Nephron (organoid): ENCODE measurements around the gene TRIM52.
A peak's percentile ranks its signal among the peaks of the same experiment; 100 is the strongest.
"Not testable (repeated sequence)": the region's sequence is repeated elsewhere in the genome, so short reads cannot be mapped to it uniquely, and the experiment has no call there.

Source experiments
- H3K27ac Mint-ChIP-seq, 3 experiments: 2 replicates each; pipeline ENCODE4 v1.8.0; 2020; ENCODE audit warnings: mixed read lengths in 3 of 3, mild to moderate bottlenecking in 2 of 3, moderate library complexity in 1 of 3
- H3K27me3 Mint-ChIP-seq: 2 replicates; pipeline ENCODE4 v1.8.0; 2021; ENCODE audit warnings: low read depth, mild to moderate bottlenecking, moderate library complexity, mixed read lengths
- H3K36me3 Mint-ChIP-seq: 2 replicates; pipeline ENCODE4 v1.8.0; 2020; ENCODE audit warnings: low read depth, mixed read lengths
- H3K4me1 Mint-ChIP-seq: 2 replicates; pipeline ENCODE4 v1.8.0; 2020; ENCODE audit warnings: mixed read lengths
- H3K4me3 Mint-ChIP-seq, 3 experiments: 2 replicates each; pipeline ENCODE4 v1.8.0; 2020; ENCODE audit warnings: mild to moderate bottlenecking in 3 of 3, mixed read lengths in 3 of 3, moderate library complexity in 2 of 3
- H3K9me3 Mint-ChIP-seq: 2 replicates; pipeline ENCODE4 v1.8.0; 2020; ENCODE audit warnings: mixed read lengths
- CTCF ChIP-seq, 3 experiments: fragments of 200-600 bp; sonication (generic); IDR thresholded peaks; one replicate each; pipeline ENCODE4 v1.5.0; 2021; ENCODE audit warnings: antibody characterized with exemption in 3 of 3; ENCODE audit not compliant: unreplicated experiment in 3 of 3

TRIM52 gene

GRCh38 chr5:181212934-181213333 lies 48.0 kb downstream of the TRIM52 start:
- Mint-ChIP-seq H3K27me3 (peaks cover 37% of the 10 kb centered on the region), H3K4me3 (no peak overlapping the region), H3K27ac (no peak overlapping the region), H3K4me1 (peaks cover 20% of the 10 kb centered on the region), H3K9me3 (no peaks in the 10 kb centered on the region), H3K36me3 (no peaks in the 10 kb centered on the region)
- no peak for TF ChIP-seq CTCF (IDR thresholded peaks at IDR 0.05; ENCODE audit: unreplicated experiment in 3 of 3)

GRCh38 chr5:181212080-181212479 lies 48.9 kb downstream of the TRIM52 start:
- Mint-ChIP-seq H3K27ac (no peak overlapping the region), H3K9me3 (no peaks in the 10 kb centered on the region), H3K27me3 (peaks cover 35% of the 10 kb centered on the region), H3K4me3 (no peak overlapping the region), H3K36me3 (no peaks in the 10 kb centered on the region), H3K4me1 (peaks cover 18% of the 10 kb centered on the region)
- no peak for TF ChIP-seq CTCF (IDR thresholded peaks at IDR 0.05; ENCODE audit: unreplicated experiment in 3 of 3)

GRCh38 chr5:181211208-181211607 lies 49.7 kb downstream of the TRIM52 start:
- H3K4me3 Mint-ChIP-seq = peak overlapping the region in 1 of 3 experiments; percentile 19
- H3K27ac Mint-ChIP-seq = no peak overlapping the region
- no peaks in the 10 kb centered on the region for H3K36me3 Mint-ChIP-seq
- H3K4me1 Mint-ChIP-seq = peaks cover 21% of the 10 kb centered on the region
- peak in 1 of 3 experiments; percentile 12 for TF ChIP-seq CTCF (IDR thresholded peaks at IDR 0.05; ENCODE audit: unreplicated experiment in 3 of 3)
- no peaks in the 10 kb centered on the region for H3K9me3 Mint-ChIP-seq
- H3K27me3 Mint-ChIP-seq = peaks cover 35% of the 10 kb centered on the region

DNA sequence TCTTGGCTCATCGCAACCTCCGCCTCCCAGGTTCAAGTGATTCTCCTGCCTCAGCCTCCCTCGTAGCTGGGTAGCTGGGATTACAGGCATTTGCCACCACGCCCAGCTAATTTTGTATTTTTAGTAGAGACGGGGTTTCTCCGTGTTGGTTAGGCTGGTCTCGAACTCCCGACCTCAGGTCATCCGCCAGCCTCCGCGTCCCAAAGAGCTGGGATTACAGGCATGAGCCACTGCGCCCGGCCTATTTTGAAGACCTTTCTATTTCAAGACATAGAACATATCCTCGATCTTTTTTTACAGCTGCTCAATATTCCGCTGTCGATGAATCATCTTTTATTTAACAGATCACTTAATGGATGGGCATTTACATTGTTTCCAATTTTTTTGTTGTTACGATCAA lies 50.2 kb downstream of the TRIM52 start:
- not testable (repeated sequence) for H3K9me3 Mint-ChIP-seq, H3K27ac Mint-ChIP-seq, H3K36me3 Mint-ChIP-seq, H3K4me3 Mint-ChIP-seq
- H3K4me1 Mint-ChIP-seq = peaks cover 24% of the 10 kb centered on the region
- H3K27me3 Mint-ChIP-seq = peaks cover 37% of the 10 kb centered on the region

DNA sequence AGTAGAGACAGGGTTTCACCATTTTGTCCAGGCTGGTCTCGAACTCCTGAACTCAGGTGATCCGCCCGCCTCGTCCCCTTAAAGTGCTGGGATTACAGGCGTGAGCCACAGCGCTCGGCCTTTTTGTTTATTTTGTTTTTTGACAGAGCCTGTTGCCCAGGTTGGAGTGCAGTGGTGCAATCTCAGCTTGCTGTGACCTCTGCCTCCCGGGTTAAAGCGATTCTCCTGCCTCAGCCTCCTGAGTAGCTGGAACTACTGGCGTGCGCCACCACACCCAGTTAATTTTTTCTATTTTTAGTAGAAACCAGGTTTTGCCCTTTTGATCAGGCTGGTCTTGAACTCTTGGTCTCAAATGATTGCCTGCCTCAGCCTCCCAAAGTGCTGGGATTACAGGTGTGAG lies 50.8 kb downstream of the TRIM52 start:
- peaks cover 28% of the 10 kb centered on the region for H3K4me1 Mint-ChIP-seq
- not testable (repeated sequence) for H3K9me3 Mint-ChIP-seq

DNA sequence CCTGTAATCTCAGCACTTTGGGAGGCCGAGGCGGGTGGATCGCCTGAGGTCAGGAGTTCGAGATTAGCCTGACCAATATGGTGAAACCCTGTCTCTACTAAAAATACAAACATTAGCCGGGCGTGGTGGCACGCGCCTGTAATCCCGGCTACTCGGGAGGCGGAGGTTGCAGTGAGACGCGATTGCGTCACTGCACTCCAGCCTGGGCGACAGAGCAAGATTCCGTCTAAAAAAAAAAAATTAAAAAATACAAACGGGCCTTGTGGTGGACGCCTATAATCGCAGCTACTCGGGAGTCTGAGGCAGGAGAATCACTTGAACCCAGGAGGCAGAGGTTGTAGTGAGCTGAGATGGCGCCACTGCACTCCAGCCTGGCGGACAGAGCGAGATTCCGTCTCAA lies 51.9 kb downstream of the TRIM52 start:
- not testable (repeated sequence) for H3K27ac Mint-ChIP-seq, H3K9me3 Mint-ChIP-seq, H3K36me3 Mint-ChIP-seq, H3K4me3 Mint-ChIP-seq
- H3K27me3 Mint-ChIP-seq = peaks cover 38% of the 10 kb centered on the region
- H3K4me1 Mint-ChIP-seq = peaks cover 28% of the 10 kb centered on the region

More for the DNA sequence above, 50.8 kb downstream of the TRIM52 start:
- not testable (repeated sequence) for H3K4me3 Mint-ChIP-seq, H3K27ac Mint-ChIP-seq, H3K36me3 Mint-ChIP-seq
- H3K27me3 Mint-ChIP-seq = peaks cover 41% of the 10 kb centered on the region

DNA sequence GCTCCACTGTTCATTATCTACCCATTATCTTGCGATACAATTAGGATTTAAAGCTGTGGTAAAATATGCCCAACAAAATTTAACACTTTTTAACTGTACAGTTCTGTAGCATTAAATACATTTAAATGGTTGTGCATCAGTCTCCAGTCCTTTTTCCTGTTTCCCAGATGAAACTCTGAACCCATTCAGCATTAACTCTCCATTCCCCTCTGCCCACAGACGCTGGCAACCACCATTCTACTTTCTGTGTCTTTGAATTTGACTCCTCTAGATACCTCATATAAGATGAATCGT lies 53.0 kb downstream of the TRIM52 start:
- Mint-ChIP-seq H3K4me1 (peaks cover 19% of the 10 kb centered on the region), H3K36me3 (no peaks in the 10 kb centered on the region), H3K4me3 (peak overlapping the region; percentile 87 to 89 (median 88)), H3K9me3 (no peaks in the 10 kb centered on the region), H3K27me3 (peaks cover 42% of the 10 kb centered on the region), H3K27ac (peak overlapping the region in 1 of 3 experiments; percentile 39)
- no peak for TF ChIP-seq CTCF (IDR thresholded peaks at IDR 0.05; ENCODE audit: unreplicated experiment in 3 of 3)
